HG03558 (cell line): ENCODE measurements around the gene HILPDA.
"Not testable (repeated sequence)": the region's sequence is repeated elsewhere in the genome, so short reads cannot be mapped to it uniquely, and the experiment has no call there.

Experiments used
- ATAC-seq: cut with Tn5 transposase; IDR thresholded peaks from one replicate; pipeline ENCODE4 v1.9.1; 2021; ENCODE audit warnings: moderate number of reproducible peaks; ENCODE audit not compliant: unreplicated experiment; ENCODE audit errors: extremely low read depth

HILPDA gene

DNA sequence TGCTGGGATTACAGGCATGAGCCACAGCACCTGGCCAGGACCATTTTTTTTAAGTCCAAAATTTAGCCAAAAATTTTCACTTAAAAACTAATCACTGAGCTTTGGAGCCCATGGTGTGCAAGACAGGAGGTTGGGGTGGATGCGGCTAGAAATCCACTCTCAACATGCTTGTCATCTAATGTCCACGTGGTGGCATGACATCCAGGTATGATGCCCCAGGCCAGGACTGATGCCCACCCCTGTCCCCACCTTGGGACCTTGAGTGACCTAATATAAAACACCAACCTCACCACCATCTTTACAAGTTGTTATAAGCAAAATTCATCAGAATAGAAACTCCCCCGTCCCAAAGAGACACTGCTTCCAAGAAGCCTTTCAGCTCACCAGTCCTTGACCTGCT is 25.5 kb upstream of the HILPDA start:
- ATAC-seq = no peak

DNA sequence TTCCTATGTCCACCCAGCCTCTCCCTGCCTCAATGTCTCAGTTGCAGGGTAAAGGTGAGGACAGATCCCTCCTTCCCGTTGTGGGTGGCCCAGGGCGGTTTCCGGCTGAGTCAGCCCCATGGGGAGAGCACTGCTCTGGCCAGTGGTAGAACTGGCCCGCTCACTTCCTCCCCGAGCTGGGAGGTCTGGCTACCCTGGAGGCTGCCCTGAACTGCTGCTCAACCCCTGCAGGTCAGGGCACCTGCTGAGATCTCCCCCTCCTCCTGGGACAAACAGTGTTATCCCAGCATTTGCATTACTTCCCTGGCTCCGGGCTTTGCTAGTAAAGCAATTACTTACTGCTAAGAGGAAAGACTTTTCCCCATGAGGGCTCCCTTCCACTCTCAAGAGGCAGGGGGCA is 24.5 kb upstream of the HILPDA start:
- no peak for ATAC-seq

DNA sequence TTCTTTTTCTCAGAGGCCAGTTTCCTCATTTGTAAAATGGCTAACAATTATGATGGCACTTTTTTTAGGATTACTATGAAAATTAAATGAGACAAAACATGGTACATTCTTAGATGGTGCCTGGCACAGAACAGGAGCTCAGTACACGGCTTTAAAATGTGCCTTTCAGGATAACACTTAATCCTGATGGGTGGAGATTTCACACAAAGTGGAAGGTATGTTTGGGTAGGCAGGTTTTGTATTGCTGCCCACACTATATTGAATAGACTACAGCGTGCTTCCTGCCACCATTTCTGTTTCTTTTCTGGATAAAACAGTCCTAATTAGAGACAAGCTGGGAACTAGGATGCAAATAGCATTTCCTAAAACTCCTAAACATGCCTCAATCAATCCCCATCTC is 23.9 kb upstream of the HILPDA start:
- ATAC-seq = no peak

DNA sequence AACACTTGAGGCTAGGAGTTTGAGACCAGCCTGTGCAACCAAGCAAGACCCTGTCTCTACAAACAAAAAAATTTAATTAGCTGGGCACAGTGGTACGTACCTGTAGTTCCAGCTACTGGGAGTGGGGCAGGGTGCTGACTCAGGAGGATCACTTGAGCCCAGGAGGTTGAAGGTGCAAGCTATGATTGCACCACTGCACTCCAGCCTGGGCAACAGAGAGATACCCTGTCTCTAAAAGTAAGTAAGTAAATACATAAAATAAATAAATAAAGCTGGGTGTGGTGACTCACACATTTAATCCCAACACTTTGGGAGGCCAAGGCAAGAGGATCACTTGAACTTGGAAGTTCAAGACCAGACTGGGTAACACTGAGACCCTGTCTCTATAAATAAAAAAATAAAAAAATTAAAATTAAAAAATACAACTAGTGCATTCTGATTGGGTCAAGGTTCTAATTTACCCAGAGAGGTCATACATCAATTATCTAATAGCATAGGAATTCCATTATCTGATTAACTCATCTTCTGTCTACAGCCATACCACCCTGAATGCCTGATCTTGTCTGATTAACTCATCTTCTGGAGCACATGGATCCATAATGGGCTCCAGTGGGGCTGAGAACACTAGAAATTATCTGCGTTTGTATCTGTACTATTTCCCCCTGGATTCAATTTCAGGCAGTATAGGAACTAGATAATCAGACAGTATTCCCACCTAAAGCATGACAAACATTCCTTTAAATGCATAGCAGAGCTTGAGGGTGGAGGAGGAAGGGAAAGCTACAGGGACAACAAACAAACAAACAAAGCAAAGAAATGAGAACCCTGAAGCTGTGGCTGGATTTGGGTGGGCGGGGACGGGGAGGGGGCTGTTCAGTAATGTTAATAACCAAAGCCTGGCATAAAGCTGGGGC is 21.0 kb upstream of the HILPDA start:
- ATAC-seq = no peak

DNA sequence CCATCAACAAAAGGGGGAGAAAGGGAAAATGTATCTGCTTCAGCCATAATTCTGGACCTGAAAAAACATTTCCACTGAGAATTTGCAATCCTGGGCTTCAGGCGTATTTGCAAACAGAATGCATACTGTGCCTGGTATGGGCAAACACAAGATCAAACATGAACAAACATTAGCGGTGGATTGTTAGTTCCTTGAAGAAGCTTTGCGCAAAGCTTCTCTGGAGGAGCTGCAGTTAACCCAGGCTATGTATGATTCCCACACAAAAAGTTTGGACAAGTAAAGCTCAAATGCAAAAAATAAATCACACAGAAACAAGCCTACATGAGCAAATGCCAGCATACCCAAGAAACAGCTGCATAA is 20.4 kb upstream of the HILPDA start:
- ATAC-seq = no peak

DNA sequence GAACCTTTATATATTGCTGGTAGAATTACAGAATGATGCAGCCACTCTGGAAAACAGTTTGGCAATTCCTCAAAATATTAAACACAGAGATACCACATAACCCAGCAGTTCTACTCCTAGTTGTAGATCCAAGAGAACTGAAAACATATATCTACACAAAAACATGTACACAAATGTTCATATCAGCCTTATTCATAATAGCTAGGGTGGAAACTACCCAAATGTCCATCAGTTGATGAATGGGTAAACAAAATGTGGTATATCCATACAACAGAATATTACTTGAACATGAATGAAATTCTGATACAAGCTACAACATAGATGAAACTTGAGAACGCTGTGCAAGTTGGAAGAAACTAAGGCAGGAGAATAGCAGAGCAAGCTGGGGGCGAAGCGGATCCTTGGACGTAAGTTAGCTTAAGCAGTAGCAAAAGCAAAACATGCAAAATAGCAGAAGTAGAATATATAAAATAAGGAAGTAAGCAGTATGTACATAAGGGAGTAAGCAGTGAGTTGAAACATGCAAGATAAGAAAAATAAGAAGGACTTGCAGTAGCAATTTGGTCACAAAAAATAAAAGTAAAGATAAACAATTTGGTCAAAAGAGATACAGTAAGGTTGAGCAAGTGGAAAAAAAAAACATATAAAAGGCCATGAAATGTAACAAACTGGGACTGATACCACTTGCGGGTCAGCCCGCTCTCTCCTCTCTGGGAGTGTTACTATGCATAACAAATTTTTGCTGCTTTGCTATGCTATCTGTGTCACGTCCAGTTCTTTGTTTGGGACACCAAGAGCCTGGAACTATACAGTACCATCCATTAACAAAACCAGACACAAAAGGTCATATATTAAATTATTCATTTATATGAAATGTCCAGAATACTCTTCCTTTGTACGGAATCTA is 18.0 kb upstream of the HILPDA start:
- no peak for ATAC-seq

DNA sequence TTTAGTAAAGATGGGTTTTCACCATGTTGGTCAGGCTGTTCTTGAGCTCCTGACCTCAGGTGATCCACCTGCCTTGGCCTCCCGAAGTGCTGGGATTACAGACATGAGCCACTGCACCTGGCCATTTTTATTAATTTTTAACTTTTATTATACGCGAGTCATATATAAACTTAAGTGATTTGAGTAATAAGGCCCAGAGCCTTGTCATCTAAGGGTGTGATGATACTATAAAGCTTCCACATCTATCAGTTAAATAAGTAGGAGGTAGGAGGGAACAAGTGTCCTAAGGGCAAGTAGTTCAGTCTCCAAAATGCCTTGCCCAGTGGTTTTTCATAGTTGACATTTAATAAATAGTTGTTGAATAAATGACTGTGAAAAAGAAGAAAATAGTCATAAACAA is 13.3 kb upstream of the HILPDA start:
- no peak for ATAC-seq

DNA sequence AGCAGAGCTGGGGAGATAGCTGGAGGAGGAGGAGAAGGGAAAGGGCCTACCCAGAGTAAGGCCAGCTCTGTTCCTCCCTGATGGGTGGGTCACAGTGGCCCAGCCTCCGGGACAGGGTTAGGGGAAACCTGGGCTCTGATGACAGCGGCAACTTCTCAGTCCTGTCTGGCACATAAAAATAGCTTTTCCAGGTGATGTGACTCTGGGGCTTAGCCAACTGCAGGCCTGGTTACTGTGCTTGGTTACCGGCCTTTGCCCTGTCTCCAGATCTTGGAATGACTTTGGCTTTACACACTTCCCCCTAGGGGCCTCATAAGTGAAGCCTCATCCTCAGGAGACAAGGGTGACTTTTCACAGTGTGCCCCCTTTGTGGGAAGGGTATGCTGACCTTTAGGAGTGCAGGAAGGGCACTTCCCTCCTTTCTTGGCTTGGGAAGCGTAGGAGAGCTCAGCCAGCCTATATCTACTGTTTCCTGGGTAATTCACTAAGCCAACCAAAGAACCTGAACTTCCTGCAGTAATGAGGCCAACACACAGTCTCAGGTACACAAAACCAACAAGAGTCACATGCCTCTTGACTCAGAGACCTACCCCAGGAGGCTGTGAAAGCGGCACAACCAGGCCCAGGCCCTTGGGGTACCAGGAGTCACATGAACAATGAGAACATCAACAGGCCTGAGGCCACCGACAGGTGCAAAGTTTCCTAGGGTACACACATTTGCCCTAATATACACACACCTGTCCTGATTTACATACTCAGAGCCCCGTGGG is 11.7 kb upstream of the HILPDA start:
- no peak for ATAC-seq

DNA sequence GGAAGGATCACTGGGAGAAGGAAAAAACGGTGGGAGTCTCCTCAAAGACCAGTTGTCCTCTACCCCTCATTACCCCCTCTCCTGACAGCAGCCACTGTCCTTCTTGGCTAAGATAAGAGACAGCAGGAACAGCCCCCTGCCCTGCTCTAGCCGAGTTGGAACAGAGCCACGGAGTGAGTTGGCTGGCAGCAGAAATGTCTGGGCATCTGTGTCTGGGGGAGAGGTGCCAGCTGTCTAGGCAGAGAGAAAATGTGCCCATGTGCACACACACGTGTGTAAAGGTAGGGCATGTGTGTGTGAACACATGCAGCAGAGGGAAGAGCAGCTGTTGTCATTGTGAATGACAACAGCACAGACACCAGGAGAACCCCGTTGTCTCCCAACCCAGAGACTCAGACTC is 9.4 kb upstream of the HILPDA start:
- no peak for ATAC-seq

DNA sequence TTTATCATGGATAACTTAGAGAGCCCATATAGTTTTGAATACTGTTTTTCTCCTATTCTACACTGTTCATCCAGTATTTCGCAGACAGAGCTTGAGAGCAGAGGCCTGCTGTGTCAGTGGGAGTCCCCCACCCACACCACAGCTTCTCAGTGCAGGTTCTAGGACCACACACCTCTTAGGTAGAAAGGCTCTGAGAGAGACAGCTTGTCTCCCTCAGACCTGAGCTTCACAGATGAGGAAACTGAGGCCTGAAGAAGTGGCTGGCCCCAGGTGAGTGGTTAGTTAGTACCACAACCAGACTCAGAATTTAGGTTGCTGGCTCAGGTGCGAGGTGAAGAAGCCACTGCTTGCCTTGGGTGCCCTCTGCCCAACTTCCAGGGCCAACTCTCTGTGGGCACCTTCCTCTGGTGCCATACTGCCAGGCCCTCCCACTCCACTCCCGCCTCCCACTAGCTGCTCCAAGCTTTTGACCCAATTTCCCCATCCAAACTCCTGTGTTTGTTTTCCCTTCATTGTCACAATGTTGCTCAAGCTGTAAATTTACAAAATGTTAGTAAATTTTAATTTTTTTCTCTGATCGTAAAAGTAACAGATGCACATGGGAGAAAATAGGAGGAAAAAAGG is 7.6 kb upstream of the HILPDA start:
- ATAC-seq = no peak

DNA sequence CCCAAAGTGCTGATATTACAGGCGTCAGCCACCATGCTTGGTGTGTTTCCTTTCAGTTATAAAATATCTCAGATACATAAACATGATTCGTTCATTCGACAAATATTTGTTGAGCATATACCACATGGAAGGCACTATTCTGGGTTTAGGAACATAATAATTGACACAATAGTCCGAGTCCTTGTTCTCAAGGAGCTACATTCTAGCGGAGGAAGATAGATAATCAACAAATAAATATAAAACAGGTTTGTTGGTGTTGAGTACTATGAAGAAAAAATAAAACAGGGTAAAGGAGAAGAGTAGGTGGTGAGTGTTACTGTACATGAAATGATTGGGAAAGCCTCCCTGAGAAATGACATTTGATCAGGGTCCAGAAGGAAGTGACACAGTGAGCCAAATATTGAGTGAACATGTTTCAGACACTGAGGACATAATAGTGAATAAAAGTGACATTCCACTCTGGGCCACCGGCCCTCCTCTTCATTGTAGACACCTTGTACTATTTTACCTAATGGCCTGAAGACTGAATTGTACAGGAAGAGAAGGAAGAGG is 6.9 kb upstream of the HILPDA start:
- ATAC-seq = no peak

DNA sequence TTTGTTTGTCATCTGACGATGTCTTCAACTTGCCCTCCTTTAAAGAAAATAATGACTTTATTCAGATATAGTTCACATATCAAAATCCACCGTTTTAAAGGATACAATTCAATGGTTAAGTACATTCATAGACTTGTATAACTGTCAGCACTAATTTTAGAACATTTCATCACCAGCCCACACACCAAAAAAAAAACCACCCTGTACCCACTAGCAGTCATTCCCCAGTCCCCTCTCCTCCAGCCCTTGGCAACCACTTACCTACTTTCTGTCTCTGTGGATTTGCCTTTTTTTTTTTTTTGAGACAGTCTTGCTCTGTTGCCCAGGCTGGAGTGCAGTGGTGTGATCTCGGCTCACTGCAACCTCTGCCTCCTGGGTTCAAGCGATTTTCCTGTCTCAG is 5.3 kb upstream of the HILPDA start:
- no peak for ATAC-seq

DNA sequence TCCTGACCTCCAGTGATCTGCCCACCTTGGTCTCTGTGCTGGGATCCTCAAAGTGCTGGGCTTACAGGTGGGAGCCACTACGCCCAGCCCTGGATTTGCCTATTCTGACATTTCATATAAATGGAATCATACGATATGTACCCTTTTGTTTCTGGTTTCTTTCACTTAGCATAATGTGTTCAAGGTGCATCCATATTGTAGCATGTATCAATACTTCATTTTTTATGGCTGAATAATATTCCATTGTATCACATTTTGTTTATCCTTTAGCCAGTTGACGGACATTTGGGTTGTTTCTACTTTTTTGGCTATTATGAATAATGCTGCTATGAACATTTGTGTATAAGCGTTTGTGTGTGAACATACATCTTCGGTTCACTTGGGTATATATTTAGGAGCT is 4.8 kb upstream of the HILPDA start:
- ATAC-seq = no peak

DNA sequence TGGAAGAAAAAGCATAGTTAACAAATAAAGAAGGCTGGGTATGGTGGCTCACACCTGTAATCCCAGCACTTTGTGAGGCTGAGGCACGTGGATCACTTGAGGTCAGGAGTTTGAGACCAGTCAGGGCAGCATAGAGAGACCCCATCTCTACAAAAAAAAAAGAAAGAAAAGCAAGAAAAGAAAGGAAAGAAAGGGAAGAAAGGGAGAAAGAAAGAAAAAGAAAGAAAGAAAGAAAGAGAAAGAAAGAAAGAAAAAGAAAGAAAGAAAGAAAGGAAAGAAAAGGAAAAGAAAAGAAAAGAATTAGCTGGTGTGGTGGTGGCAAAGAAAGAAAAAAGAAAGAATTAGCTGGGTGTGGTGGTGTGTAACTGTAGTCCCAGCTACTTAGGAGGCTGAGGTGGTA is 3.1 kb upstream of the HILPDA start:
- ATAC-seq = no peak

DNA sequence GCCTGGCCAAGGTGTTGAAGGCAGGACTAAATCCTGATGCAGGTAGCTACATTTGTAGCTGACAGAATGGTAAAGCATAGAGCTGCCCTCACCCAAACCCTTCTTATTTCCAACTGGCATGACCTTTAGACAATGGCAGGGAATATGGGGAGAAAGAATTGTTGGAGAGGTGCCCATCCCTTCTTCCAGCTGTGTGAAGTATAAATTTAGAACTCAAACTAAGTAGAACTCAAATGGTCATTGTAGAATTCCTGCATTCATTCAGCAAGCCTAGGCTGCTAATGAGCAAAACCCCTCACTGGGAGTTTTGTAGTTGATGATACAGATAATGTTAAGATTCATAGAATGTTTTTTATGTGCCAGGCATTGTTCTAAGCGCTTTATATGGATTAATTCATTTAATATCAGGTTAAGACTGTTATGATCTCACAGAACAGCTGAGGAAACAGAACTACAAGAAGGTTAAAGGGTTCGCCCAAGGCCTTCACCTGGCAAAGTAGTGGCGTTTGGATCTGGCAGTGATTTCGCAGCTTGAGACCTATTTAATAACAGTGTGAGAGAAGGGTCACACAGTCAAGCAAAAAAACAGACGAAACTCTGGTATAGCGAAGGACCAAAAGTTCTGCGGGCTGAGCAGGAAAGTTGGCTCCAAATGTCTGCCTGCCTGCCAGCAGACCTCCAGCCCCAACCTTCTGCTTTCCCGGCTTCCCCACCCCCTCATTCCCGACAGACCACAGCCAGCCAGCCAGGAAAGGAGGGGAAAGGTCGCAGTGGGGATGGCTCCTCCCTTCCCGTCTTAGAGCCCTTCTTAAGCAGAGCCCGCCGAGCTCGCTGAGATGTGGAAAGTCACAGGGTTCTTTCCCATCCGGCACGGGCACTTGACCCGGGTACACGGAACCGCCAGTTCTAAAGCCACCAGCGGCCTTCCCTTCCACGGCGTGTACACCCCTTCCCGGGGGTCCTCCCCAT is 1.6 kb upstream of the HILPDA start:
- no peak for ATAC-seq

DNA sequence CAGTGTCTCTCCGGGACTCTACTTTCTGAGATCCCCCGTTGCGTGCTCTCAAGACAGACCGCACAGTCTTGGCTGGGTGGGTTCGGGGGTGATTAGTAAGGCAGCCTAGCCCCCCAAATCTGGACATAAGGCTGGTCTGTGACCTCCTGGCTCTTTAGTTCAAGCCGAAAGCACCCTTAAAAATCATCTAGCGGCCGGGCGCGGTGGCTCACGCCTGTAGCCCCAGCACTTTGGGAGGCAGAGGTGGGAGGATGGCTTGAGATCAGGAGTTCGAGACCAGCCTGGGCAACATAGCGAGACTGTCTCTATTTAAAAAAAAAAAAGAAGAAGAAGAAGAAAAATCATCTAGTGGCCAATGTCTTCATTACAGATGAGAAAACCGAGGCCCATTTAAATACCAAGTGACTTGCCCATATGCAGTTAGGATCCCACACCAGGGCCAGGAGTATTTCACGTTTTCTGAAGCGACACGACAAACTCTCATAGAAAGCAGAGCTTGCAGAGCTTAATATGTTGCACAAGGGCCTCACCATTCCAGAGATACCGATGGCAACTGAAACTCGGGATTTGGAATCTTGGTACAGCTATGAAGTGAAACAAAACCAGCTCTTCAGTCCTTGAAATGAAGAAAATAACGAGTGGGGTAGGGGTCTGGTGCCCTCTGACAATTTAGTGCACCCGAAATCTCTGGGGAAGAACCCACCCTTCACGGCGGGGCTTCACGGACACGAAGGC is 703 bp upstream of the HILPDA start:
- no peak for ATAC-seq

DNA sequence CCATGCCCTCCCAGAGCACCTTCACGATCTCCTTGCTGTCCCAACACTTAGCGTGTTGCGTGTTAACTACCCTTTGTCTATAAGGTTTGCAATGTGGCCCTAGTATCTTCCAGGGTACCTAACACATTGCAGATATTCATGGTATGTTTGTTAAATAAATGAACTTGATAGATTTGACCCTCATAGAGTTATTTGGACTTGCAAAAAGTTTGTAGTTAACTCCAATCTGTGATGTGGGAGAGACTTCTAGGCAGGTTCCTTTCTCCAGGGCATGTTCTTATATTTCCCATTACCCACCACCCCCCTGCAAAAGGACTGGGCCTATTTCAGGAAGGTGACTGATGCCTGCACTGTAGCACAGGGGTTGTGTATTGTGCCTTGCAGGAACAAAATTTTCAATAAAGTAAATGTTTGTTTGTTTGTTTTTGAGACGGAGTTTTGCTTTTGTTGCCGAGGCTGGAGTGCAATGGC is 612 bp downstream of the HILPDA start:
- no peak for ATAC-seq

DNA sequence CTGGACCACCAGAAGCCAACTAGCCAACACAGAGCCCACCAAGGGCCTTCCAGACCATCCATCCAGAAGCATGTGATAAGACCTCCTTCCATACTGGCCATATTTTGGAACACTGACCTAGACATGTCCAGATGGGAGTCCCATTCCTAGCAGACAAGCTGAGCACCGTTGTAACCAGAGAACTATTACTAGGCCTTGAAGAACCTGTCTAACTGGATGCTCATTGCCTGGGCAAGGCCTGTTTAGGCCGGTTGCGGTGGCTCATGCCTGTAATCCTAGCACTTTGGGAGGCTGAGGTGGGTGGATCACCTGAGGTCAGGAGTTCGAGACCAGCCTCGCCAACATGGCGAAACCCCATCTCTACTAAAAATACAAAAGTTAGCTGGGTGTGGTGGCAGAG is 1.7 kb downstream of the HILPDA start:
- not testable (repeated sequence) for ATAC-seq
